GM18502 (cell line): ENCODE measurements around the gene SH2B2.
A peak's percentile ranks its signal among the peaks of the same experiment; 100 is the strongest.
"Not testable (repeated sequence)": the region's sequence is repeated elsewhere in the genome, so short reads cannot be mapped to it uniquely, and the experiment has no call there.

Experiments used
- ATAC-seq: cut with Tn5 transposase; IDR thresholded peaks from one replicate; pipeline ENCODE4 v1.9.1; 2021; ENCODE audit warnings: mild to moderate bottlenecking; ENCODE audit not compliant: unreplicated experiment, poor library complexity

The SH2B2 gene

DNA sequence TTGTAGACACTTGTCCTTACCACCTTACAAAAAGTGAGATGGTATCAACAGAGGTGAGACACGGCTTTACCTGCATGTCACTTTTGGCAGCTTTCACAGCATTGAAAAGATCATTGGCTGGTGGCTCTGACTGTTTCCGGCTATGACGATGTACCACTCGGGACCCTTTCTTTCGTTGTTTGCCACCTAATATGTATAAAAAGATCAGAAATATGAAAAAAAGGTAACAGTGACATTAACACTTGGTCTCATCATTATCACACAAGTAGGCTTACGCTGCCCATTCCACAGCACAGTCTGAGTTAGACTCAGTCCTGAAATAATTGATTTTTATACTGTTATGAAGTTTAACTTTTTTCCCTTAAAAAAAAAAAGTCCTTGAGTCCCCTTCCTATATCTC, 40.5 kb downstream of the SH2B2 start:
- not testable (repeated sequence) for ATAC-seq

DNA sequence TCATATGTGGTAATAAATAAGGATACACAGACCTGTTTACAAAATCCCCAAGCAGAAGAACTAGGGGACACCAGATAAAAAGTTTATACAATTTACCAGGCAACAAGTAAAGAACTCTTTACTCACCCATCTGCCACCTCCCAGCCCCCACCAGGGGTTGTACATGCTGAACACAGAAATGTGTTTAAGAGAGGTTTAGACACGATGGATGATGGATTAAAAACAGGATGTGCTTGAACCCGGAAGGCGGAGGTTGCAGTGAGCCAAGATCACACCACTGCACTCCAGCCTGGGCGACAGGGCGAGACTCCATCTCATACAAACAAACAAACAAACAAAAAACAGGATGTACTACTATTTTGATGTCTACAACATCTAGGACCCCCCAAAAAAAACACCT, 42.2 kb downstream of the SH2B2 start:
- not testable (repeated sequence) for ATAC-seq

GRCh38 chr7:102329366-102329765, 42.7 kb downstream of the SH2B2 start:
- ATAC-seq, result not testable (repeated sequence)

GRCh38 chr7:102330666-102331460, 44.2 kb downstream of the SH2B2 start:
- ATAC-seq, result not testable (repeated sequence)

- not testable (repeated sequence) for ATAC-seq
Observed at GRCh38 chr7:102335574-102335973, 48.9 kb downstream of the SH2B2 start.

DNA sequence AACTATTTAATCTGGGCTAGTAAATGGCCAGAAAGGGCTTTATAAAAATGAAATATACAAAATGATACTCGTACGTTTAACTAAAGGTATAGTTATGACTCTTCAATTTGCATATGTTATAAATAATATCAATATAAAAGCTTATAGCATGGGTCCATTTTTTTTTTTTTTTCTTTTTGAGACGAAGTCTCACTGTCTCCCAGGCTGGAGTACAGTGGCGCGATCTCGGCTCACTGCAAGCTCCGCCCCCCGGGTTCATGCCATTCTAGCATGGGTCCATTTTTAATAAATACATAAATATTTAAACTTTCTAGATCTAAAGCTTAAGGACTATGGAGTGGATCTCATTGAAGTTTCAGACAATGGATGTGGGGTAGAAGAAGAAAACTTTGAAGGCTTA, 50.3 kb downstream of the SH2B2 start:
- not testable (repeated sequence) for ATAC-seq

GRCh38 chr7:102337420-102337819, 50.8 kb downstream of the SH2B2 start:
- ATAC-seq, result not testable (repeated sequence)

GRCh38 chr7:102340599-102341368, 54.1 kb downstream of the SH2B2 start:
- ATAC-seq, result not testable (repeated sequence)

- ATAC-seq, result not testable (repeated sequence)
Observed at GRCh38 chr7:102346983-102347382, 60.3 kb downstream of the SH2B2 start.

DNA sequence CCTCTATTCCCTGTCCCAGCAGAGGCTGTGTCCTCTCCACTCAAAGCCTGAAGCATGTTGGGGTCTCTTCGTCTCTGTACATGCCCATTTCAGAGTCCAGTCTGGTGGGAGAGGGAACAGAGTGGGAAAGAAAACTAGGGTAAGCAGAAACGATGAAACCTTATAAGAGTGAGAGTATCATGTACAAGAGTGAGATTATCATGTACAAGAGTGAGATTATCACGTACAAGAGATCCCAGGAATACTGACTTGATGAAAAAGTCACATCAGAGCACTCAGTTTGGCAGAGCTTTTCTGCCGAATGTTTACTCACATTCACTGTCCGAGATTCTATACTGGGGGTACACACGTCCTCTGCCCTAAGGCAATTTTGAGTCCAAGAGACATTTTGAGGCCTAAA, 69.7 kb downstream of the SH2B2 start, which contains the start of gene SPDYE6:
SPDYE6 (minus strand) TSS at position 101 of the 400 bp plus-strand sequence. CDS start 421 bp downstream, outside the sequence.
- not testable (repeated sequence) for ATAC-seq

- ATAC-seq, result peak; percentile 98
Observed at GRCh38 chr7:102363549-102364393, 77.1 kb downstream of the SH2B2 start.

DNA sequence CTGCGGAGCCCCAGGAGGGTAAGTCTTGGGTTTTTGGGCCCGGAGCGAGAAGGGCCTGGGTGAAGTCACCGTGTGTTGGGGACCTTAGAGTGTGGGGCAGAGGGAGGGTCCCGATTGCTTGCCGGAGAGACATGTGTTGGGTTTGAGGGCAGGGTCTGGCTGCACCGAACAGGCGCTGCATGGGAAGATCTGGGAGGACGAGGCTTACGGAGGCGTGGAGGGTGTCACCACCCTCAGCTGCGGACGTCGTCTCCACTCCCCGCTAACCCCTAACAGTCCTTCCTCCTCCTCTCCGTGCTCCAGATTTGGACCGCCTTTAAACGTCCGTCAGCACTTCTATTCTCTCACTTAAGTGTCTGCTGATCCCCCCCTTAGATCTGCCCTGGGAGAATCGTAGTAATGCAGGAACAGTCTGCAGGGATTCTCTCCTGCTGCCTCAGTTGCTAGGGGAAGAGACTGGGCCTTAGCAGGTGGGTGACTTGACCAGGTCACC, 77.8 kb downstream of the SH2B2 start:
- not testable (repeated sequence) for ATAC-seq

GRCh38 chr7:102365390-102365789, 78.7 kb downstream of the SH2B2 start:
- ATAC-seq, result not testable (repeated sequence)

DNA sequence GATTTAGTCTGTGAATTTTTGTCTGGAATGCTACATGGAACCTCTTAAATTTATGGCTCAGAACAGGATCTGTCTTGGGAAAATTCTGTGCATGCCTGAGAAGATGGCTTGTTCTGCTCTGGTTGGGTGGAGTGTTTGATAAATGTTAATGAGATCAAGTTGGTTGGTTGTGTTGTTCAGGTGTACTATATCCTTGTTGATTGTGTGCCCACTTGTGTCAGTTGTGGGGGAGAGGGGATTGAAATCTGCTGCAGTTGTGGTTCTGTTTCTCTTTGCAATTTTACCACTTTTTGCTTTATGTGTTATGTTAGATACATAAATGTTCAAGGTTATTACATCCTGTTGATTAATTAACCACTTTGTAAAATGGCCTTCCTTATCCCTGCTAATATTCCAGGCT, 83.4 kb downstream of the SH2B2 start:
- ATAC-seq, result not testable (repeated sequence)
